Adrenal gland (tissue), 12 donors: ENCODE measurements around the gene CFL1. TPM values are rescaled to one million over a fixed set of nuclear protein-coding genes. Genes with fewer than 3 reads are reported as not detected.

Experiments used
- DNase-seq, 7 donors: peaks; one replicate each; pipeline ENCODE4 v3.0.0-alpha.2; 2019 to 2020
- H3K27ac ChIP-seq, 5 donors: fragments of 200-600 bp; sonication (generic) in 4 of 5; 1 replicate in 3 of 5; 2 replicates in 2 of 5; pipeline versions ENCODE4 v1.5.1 to v1.8.0; 2016 to 2020; ENCODE audit warnings: mild to moderate bottlenecking in 1 of 5
- H3K27me3 ChIP-seq: fragments of 200-600 bp; 2 replicates; pipeline ENCODE4 v1.8.0; 2021
- H3K36me3 ChIP-seq, 2 donors: fragments of 200-600 bp; replicated peaks in 1 of 2; 1 replicate in 1 of 2; 2 replicates in 1 of 2; pipeline versions ENCODE4 v1.5.1 to v1.8.0; 2018 to 2022
- H3K4me1 ChIP-seq, 2 donors: fragments of 200-600 bp; replicated peaks in 1 of 2; 1 replicate in 1 of 2; 2 replicates in 1 of 2; pipeline versions ENCODE4 v1.5.1 to v1.8.0; 2018 to 2021
- H3K4me3 ChIP-seq, 4 donors: fragments of 200-600 bp; sonication (generic) in 3 of 4; one replicate each; pipeline ENCODE4 v1.5.1; 2016 to 2018
- H3K9me3 ChIP-seq, 3 donors: fragments of 200-600 bp; sonication (generic) in 1 of 3; replicated peaks in 1 of 3; 1 replicate in 2 of 3; 2 replicates in 1 of 3; pipeline versions ENCODE4 v1.5.1 to v1.8.0; 2016 to 2021
- CTCF ChIP-seq, 6 experiments: fragments of 450-650 bp in 4 of 6; fragments of 200-600 bp in 2 of 6; sonication (generic) in 1 of 6; IDR thresholded peaks; 1 replicate in 5 of 6; 2 replicates in 1 of 6; pipeline versions ENCODE4 v1.5.1 to v1.8.0; 2016 to 2021; ENCODE audit warnings: antibody characterized with exemption in 6 of 6, mild to moderate bottlenecking in 2 of 6, moderate library complexity in 1 of 6
- POLR2A ChIP-seq, 2 donors: fragments of 450-650 bp; IDR thresholded peaks; one replicate each; pipeline ENCODE4 v1.6.1; 2017; ENCODE audit warnings: antibody characterized with exemption in 2 of 2, mild to moderate bottlenecking in 2 of 2, moderate library complexity in 1 of 2
- WGBS, 4 donors: extraction: QIAGEN DNeasy Blood & Tissue Kit in 2 of 4; methylation state at CpG; one replicate each; pipeline versions ENCODE4 v1.1.5 to v1.1.7; 2013 to 2017; 5-methylcytosine and 5-hydroxymethylcytosine counted together
- intact Hi-C, 2 donors: fragments of 100-400 bp; cut with DNase I; formaldehyde crosslinking; loops; one replicate each; pipeline versions ENCODE4 v1.14.1 to v1.15.0; 2022 to 2023
- polyA plus RNA-seq, 3 donors: library from polyadenylated mRNA; stranded (reverse); fragments of 200-250 nt in 2 of 3; fragments of 350-450 nt in 1 of 3; fragmentation: Illumina TruSeq in 1 of 3; extraction: RNeasy Lipid Tissue Mini Kit (QIAGEN cat#74804) in 1 of 3; gene quantifications; one replicate each; pipeline ENCODE4 v1.2.3, GENCODE V29; 2013 to 2014
- total RNA-seq, 9 donors: library from RNA; depleted of rRNA in 4 of 9; stranded (reverse); fragments of >200 nt in 4 of 9; fragments of 120-200 nt in 1 of 9; fragmentation: NEBNext Ultra II Directional in 1 of 9; extraction: Animal tissue kit (Norgen Biotek cat#: 25700) in 1 of 9; gene quantifications; one replicate each; pipeline versions ENCODE4 v1.1.0 to v1.2.4, GENCODE V29; 2013 to 2023
- donor health status: healthy with polysubstance abuse.
- donor health status: Bipolar disorder and iron deficiency.
- donor health status: DM: yes; HTN: yes; CAD: no.
- donor health status: DM: no; HTN: no; CAD: no.
- donor health status: DM: no; HTN: no; CAD: no.
- donor health status: DM: yes; HTN: yes; CAD: no.

CFL1 gene
- total and polyA plus RNA-seq, 12 donors = 217 to 765 (median 599) TPM

GRCh38 chr11:65826984-65827735 is 30.8 kb downstream of the CFL1 start:
- Histone ChIP-seq H3K4me3 (no peak overlapping the region), H3K36me3 (no peaks in the 10 kb centered on the region), H3K27me3 (no peaks in the 10 kb centered on the region), H3K4me1 (no peaks in the 10 kb centered on the region), H3K27ac (no peak overlapping the region), H3K9me3 (no peaks in the 10 kb centered on the region)
- TF ChIP-seq CTCF (IDR thresholded peaks at IDR 0.05) (no peak), POLR2A (IDR thresholded peaks at IDR 0.05) (no peak)
- intact Hi-C loops = no loop called here
- no peak for DNase-seq
- WGBS, 4 donors = 81 to 88% (median 85%) methylated on average over 8 of the region's 8 CpGs

- no peak overlapping the region for H3K27ac ChIP-seq
- H3K4me1 ChIP-seq = no peaks in the 10 kb centered on the region
- intact Hi-C loops = no loop called here
- H3K9me3 ChIP-seq = no peaks in the 10 kb centered on the region
- H3K4me3 ChIP-seq = no peak overlapping the region
- TF ChIP-seq CTCF (IDR thresholded peaks at IDR 0.05) (no peak), POLR2A (IDR thresholded peaks at IDR 0.05) (no peak)
- 72 to 79% (median 75%) methylated on average over 15 of the region's 15 CpGs for WGBS, 4 donors
- H3K27me3 ChIP-seq = no peaks in the 10 kb centered on the region
- H3K36me3 ChIP-seq = no peaks in the 10 kb centered on the region
- DNase-seq = no peak
Observed at GRCh38 chr11:65822776-65823528, 35.0 kb downstream of the CFL1 start.

- peak in 1 of 7 donors; percentile 12 for DNase-seq
- intact Hi-C loops = no loop called here
- H3K27ac ChIP-seq = no peak overlapping the region
Observed at GRCh38 chr11:65821107-65821506, 36.9 kb downstream of the CFL1 start.

More at GRCh38 chr11:65821107-65821506, 36.9 kb downstream of the CFL1 start:
- Histone ChIP-seq H3K4me1 (peaks cover 0 to 5% of the 10 kb centered on the region in 2 donors), H3K4me3 (no peak overlapping the region), H3K36me3 (no peaks in the 10 kb centered on the region), H3K9me3 (no peaks in the 10 kb centered on the region), H3K27me3 (no peaks in the 10 kb centered on the region)
- TF ChIP-seq POLR2A (IDR thresholded peaks at IDR 0.05) = no peak
- no peak for TF ChIP-seq CTCF (IDR thresholded peaks at IDR 0.05)
- WGBS, 4 donors = 37 to 64% (median 50%) methylated on average over 7 to 8 of the region's 8 CpGs
